Measurements from ENCODE around the gene NFKB2. TPM values are rescaled to one million over a fixed set of nuclear protein-coding genes. Genes with fewer than 3 reads are reported as not detected.

Gene NFKB2
- total and polyA plus RNA-seq, 2 donors (not counting 1 experiment from before 2014, with no cell fraction given): 7.6 to 23.3 TPM

- no peak overlapping the region for H3K27ac ChIP-seq (ENCODE audit: insufficient read depth, low read length)
- TF ChIP-seq CTCF (conservative IDR thresholded peaks at IDR 0.05 in 1 of 2, IDR thresholded peaks at IDR 0.05 in 1 of 2; ENCODE audit: low read depth in 1 of 2, low read length in 2 of 2): no peak
- no peak for TF ChIP-seq EZH2 (IDR thresholded peaks at IDR 0.05; ENCODE audit: low read length, missing control alignments)
- H3K79me2 ChIP-seq (ENCODE audit: control insufficient read depth, insufficient read depth, low read length): no peaks in the 10 kb centered on the region
- no peak overlapping the region for H3K4me3 ChIP-seq (replicated peaks in 1 of 4; ENCODE audit: control extremely low read depth in 1 of 4, insufficient read depth in 1 of 4, low read depth in 3 of 4, low read length in 4 of 4)
- H3K9ac ChIP-seq (ENCODE audit: insufficient read depth, low read length): no peak overlapping the region
- no peaks in the 10 kb centered on the region for H3K9me3 ChIP-seq (ENCODE audit: control insufficient read depth, insufficient read depth, low read depth, low read length)
- H2AFZ ChIP-seq (ENCODE audit: low read length): no peak overlapping the region
- no peak overlapping the region for H3K4me2 ChIP-seq (ENCODE audit: extremely low read depth, insufficient read depth, low read length)
- DNase-seq (ENCODE audit: low read depth in 2 of 2): peak in 1 of 2 donors; percentile 42
- H4K20me1 ChIP-seq (ENCODE audit: control insufficient read depth, extremely low read depth, insufficient read depth, low read length): no peaks in the 10 kb centered on the region
- H3K27me3 ChIP-seq (ENCODE audit: control insufficient read depth, insufficient read depth, low read length): no peaks in the 10 kb centered on the region
- H3K4me1 ChIP-seq (ENCODE audit: control insufficient read depth, extremely low read depth, insufficient read depth, low read length): no peaks in the 10 kb centered on the region
- peaks cover 11% of the 10 kb centered on the region for H3K36me3 ChIP-seq (ENCODE audit: control insufficient read depth, insufficient read depth, low read length)
Measured at GRCh38 chr10:102384606-102385429, 10.7 kb upstream of the NFKB2 start.

- no peaks in the 10 kb centered on the region for H3K9me3 ChIP-seq (ENCODE audit: control insufficient read depth, insufficient read depth, low read depth, low read length)
- H3K36me3 ChIP-seq (ENCODE audit: control insufficient read depth, insufficient read depth, low read length): no peaks in the 10 kb centered on the region
- H3K4me2 ChIP-seq (ENCODE audit: extremely low read depth, insufficient read depth, low read length): no peak overlapping the region
- H3K27ac ChIP-seq (ENCODE audit: insufficient read depth, low read length): no peak overlapping the region
- no peak for DNase-seq (ENCODE audit: low read depth in 2 of 2)
- H3K9ac ChIP-seq (ENCODE audit: insufficient read depth, low read length): no peak overlapping the region
- no peaks in the 10 kb centered on the region for H3K79me2 ChIP-seq (ENCODE audit: control insufficient read depth, insufficient read depth, low read length)
- H2AFZ ChIP-seq (ENCODE audit: low read length): no peak overlapping the region
- H3K4me1 ChIP-seq (ENCODE audit: control insufficient read depth, extremely low read depth, insufficient read depth, low read length): no peaks in the 10 kb centered on the region
- TF ChIP-seq EZH2 (IDR thresholded peaks at IDR 0.05; ENCODE audit: low read length, missing control alignments) (no peak), CTCF (conservative IDR thresholded peaks at IDR 0.05 in 1 of 2, IDR thresholded peaks at IDR 0.05 in 1 of 2; ENCODE audit: low read depth in 1 of 2, low read length in 2 of 2) (no peak)
- no peaks in the 10 kb centered on the region for H4K20me1 ChIP-seq (ENCODE audit: control insufficient read depth, extremely low read depth, insufficient read depth, low read length)
- no peak overlapping the region for H3K4me3 ChIP-seq (replicated peaks in 1 of 4; ENCODE audit: control extremely low read depth in 1 of 4, insufficient read depth in 1 of 4, low read depth in 3 of 4, low read length in 4 of 4)
- H3K27me3 ChIP-seq (ENCODE audit: control insufficient read depth, insufficient read depth, low read length): no peaks in the 10 kb centered on the region
Measured at GRCh38 chr10:102389894-102390293, 5.6 kb upstream of the NFKB2 start.

- H3K27ac ChIP-seq (ENCODE audit: insufficient read depth, low read length): no peak overlapping the region
- no peaks in the 10 kb centered on the region for H3K9me3 ChIP-seq (ENCODE audit: control insufficient read depth, insufficient read depth, low read depth, low read length)
- no peaks in the 10 kb centered on the region for H3K36me3 ChIP-seq (ENCODE audit: control insufficient read depth, insufficient read depth, low read length)
- TF ChIP-seq EZH2 (IDR thresholded peaks at IDR 0.05; ENCODE audit: low read length, missing control alignments): no peak
- no peak for TF ChIP-seq CTCF (conservative IDR thresholded peaks at IDR 0.05 in 1 of 2, IDR thresholded peaks at IDR 0.05 in 1 of 2; ENCODE audit: low read depth in 1 of 2, low read length in 2 of 2)
- no peak overlapping the region for H3K4me3 ChIP-seq (replicated peaks in 1 of 4; ENCODE audit: control extremely low read depth in 1 of 4, insufficient read depth in 1 of 4, low read depth in 3 of 4, low read length in 4 of 4)
- no peak overlapping the region for H3K4me2 ChIP-seq (ENCODE audit: extremely low read depth, insufficient read depth, low read length)
- no peaks in the 10 kb centered on the region for H3K79me2 ChIP-seq (ENCODE audit: control insufficient read depth, insufficient read depth, low read length)
- H3K4me1 ChIP-seq (ENCODE audit: control insufficient read depth, extremely low read depth, insufficient read depth, low read length): no peaks in the 10 kb centered on the region
- H4K20me1 ChIP-seq (ENCODE audit: control insufficient read depth, extremely low read depth, insufficient read depth, low read length): no peaks in the 10 kb centered on the region
- no peaks in the 10 kb centered on the region for H3K27me3 ChIP-seq (ENCODE audit: control insufficient read depth, insufficient read depth, low read length)
- H2AFZ ChIP-seq (ENCODE audit: low read length): no peak overlapping the region
- no peak overlapping the region for H3K9ac ChIP-seq (ENCODE audit: insufficient read depth, low read length)
- no peak for DNase-seq (ENCODE audit: low read depth in 2 of 2)
Measured at GRCh38 chr10:102392306-102392705, 3.2 kb upstream of the NFKB2 start.

All from fibroblast of lung (primary cell).